GM12878 (cell line): ENCODE results near the gene PEX5. TPM values are rescaled to one million over a fixed set of nuclear protein-coding genes. Genes with fewer than 3 reads are reported as not detected.

Experiments
- ATAC-seq: fragments of 200-7000 bp; cut with Tn5 transposase; 3 replicates; pipeline ENCODE4 v1.9.1; 2020; ENCODE audit warnings: mild to moderate bottlenecking, moderate library complexity
- BruUV-seq: library from RNA; stranded (reverse); fragments of 400-500 nt; replicated peaks from 2 replicates; lab custom pipeline; 2021; lab: Mats Ljungman, UMichigan
- CTCF ChIA-PET: fragments of 300-600 bp; sonication (Branson Sonifier 250); formaldehyde crosslinking; extraction: SDS; loops from one replicate; lab custom pipeline; 2021; ENCODE audit warnings: inconsistent platforms; lab: Yijun Ruan, JAX
- POLR2A ChIA-PET: fragments of 350-600 bp; formaldehyde crosslinking; extraction: SDS; loops from one replicate; lab custom pipeline; 2021; ENCODE audit warnings: inconsistent platforms; lab: Charles Lee
- RAD21 ChIA-PET: fragments of 300-600 bp; sonication (Branson Sonifier 250); formaldehyde crosslinking; loops from one replicate; lab custom pipeline; 2023; ENCODE audit warnings: antibody characterized with exemption; ENCODE audit not compliant: unreplicated experiment; lab: Charles Lee
- SMC1A ChIA-PET: fragments of 300-600 bp; sonication (Branson Sonifier 250); formaldehyde crosslinking; loops from one replicate; lab custom pipeline; 2023; ENCODE audit not compliant: unreplicated experiment, uncharacterized antibody; lab: Charles Lee
- DNase-seq: peaks from one replicate; pipeline ENCODE4 v3.0.0-alpha.2; 2011; ENCODE audit warnings: low read depth, low spot score
- FAIRE-seq: peaks from 3 replicates; lab custom pipeline; 2011; peaks lifted over from hg19 to GRCh38; lab: Jason Lieb, UNC
- H2AFZ ChIP-seq: 2 replicates; pipeline ENCODE4 v1.6.0; 2011; ENCODE audit warnings: low read depth, low read length, control low read depth; ENCODE audit not compliant: control insufficient read depth
- H3K27ac ChIP-seq: 2 replicates; pipeline ENCODE4 v1.5.1; 2011; ENCODE audit warnings: control low read depth; ENCODE audit not compliant: control insufficient read depth, insufficient read depth
- H3K27me3 ChIP-seq, 2 experiments: replicated peaks in 1 of 2; 2 replicates each; pipeline versions ENCODE4 v1.6.0 to v1.6.1; 2011; ENCODE audit warnings: low read length in 1 of 2; ENCODE audit not compliant: control insufficient read depth in 2 of 2, insufficient read depth in 2 of 2
- H3K36me3 ChIP-seq, 2 experiments: 2 replicates each; pipeline ENCODE4 v1.5.1; 2011; ENCODE audit warnings: low read length in 1 of 2; ENCODE audit not compliant: control insufficient read depth in 2 of 2, insufficient read depth in 2 of 2
- H3K4me1 ChIP-seq: 2 replicates; pipeline ENCODE4 v1.6.1; 2011; ENCODE audit warnings: mild to moderate bottlenecking, low read length, moderate library complexity, mixed read lengths; ENCODE audit not compliant: control insufficient read depth, insufficient read depth
- H3K4me2 ChIP-seq: 2 replicates; pipeline ENCODE4 v1.6.0; 2011; ENCODE audit warnings: control low read depth; ENCODE audit not compliant: control insufficient read depth, insufficient read depth
- H3K4me3 ChIP-seq: fragments of 200-600 bp; sonication (generic); 2 replicates; pipeline ENCODE4 v1.5.1; 2016
- H3K79me2 ChIP-seq: 2 replicates; pipeline ENCODE4 v1.6.0; 2011; ENCODE audit warnings: low read length; ENCODE audit not compliant: control insufficient read depth, insufficient read depth
- H3K9ac ChIP-seq: 2 replicates; pipeline ENCODE4 v1.8.0; 2011; ENCODE audit warnings: low read length, control low read depth, mixed read lengths; ENCODE audit not compliant: control insufficient read depth, insufficient read depth
- H3K9me3 ChIP-seq: replicated peaks from 3 replicates; pipeline ENCODE4 v1.5.1; 2011; ENCODE audit warnings: mild to moderate bottlenecking, low read length; ENCODE audit not compliant: control insufficient read depth, insufficient read depth
- H4K20me1 ChIP-seq: 2 replicates; pipeline ENCODE4 v1.6.0; 2011; ENCODE audit not compliant: control insufficient read depth, insufficient read depth
- ATF3 ChIP-seq: IDR thresholded peaks from 2 replicates; pipeline ENCODE4 v1.6.1; 2011; ENCODE audit warnings: low read depth, mild to moderate bottlenecking, low read length, moderate library complexity, borderline replicate concordance; ENCODE audit errors: extremely low read depth
- CBX5 ChIP-seq: sonication (generic); IDR thresholded peaks from 2 replicates; pipeline ENCODE4 v1.6.1; 2016; ENCODE audit warnings: low read depth, moderate library complexity, mild to moderate bottlenecking, inconsistent platforms
- CHD1 ChIP-seq: IDR thresholded peaks from 2 replicates; pipeline ENCODE4 v1.6.1; 2012; ENCODE audit warnings: low read depth, low read length, improper control_type of control experiment
- E2F4 ChIP-seq: IDR thresholded peaks from 2 replicates; pipeline ENCODE4 v1.6.1; 2012; ENCODE audit warnings: low read depth, low read length, improper control_type of control experiment
- E2F8 ChIP-seq: fragments of 450-650 bp; IDR thresholded peaks from 2 replicates; pipeline ENCODE4 v1.6.1; 2018; ENCODE audit warnings: mild to moderate bottlenecking, low read depth, moderate library complexity; ENCODE audit not compliant: partially characterized antibody
- ELK1 ChIP-seq: IDR thresholded peaks from 2 replicates; pipeline ENCODE4 v1.6.1; 2012; ENCODE audit warnings: low read depth, low read length, improper control_type of control experiment
- MEF2B ChIP-seq: fragments of 450-650 bp; IDR thresholded peaks from 2 replicates; pipeline ENCODE4 v1.6.1; 2018; ENCODE audit warnings: mild to moderate bottlenecking, moderate library complexity; ENCODE audit not compliant: partially characterized antibody, poor library complexity, severe bottlenecking
- NFIC ChIP-seq: IDR thresholded peaks from 2 replicates; pipeline ENCODE4 v1.6.1; 2012; ENCODE audit warnings: low read depth, mild to moderate bottlenecking, inconsistent platforms, low read length, moderate library complexity
- PAX5 ChIP-seq: IDR thresholded peaks from 2 replicates; pipeline ENCODE4 v1.6.1; 2011; ENCODE audit warnings: low read depth, low read length, borderline replicate concordance
- PRDM15 ChIP-seq: fragments of 450-650 bp; formaldehyde crosslinking; IDR thresholded peaks from 2 replicates; pipeline ENCODE4 v1.4.0; 2020; ENCODE audit warnings: mild to moderate bottlenecking, moderate library complexity
- RB1 ChIP-seq: fragments of 450-650 bp; formaldehyde crosslinking; IDR thresholded peaks from 2 replicates; pipeline ENCODE4 v1.6.1; 2017; ENCODE audit warnings: mild to moderate bottlenecking, borderline replicate concordance
- RFX5 ChIP-seq: IDR thresholded peaks from 2 replicates; pipeline ENCODE4 v1.6.1; 2011; ENCODE audit warnings: low read depth, low read length, improper control_type of control experiment
- YY1 ChIP-seq: IDR thresholded peaks from 2 replicates; pipeline ENCODE4 v1.6.1; 2011; ENCODE audit warnings: low read depth, mild to moderate bottlenecking, low read length
- ZNF622 ChIP-seq: fragments of 450-650 bp; IDR thresholded peaks from 2 replicates; pipeline ENCODE4 v1.6.1; 2017; ENCODE audit warnings: mild to moderate bottlenecking, inconsistent platforms
- WGBS: methylation state at CpG from one replicate; pipeline ENCODE4 v1.1.6; 2016; ENCODE audit warnings: low lambda C conversion rate; ENCODE audit not compliant: insufficient replicate concordance, insufficient coverage; ENCODE audit errors: missing lambda C conversion rate; 5-methylcytosine and 5-hydroxymethylcytosine counted together
- in situ Hi-C: fragments of 300-500 bp; cut with MboI; formaldehyde crosslinking; loops from 9 replicates; pipeline ENCODE4 v1.14.3; 2018; ENCODE audit warnings: mixed read lengths
- intact Hi-C: fragments of 100-400 bp; cut with micrococcal nuclease; formaldehyde crosslinking; loops from one replicate; pipeline ENCODE4 v1.14.2; 2022; ENCODE audit not compliant: unreplicated experiment
- polyA plus RNA-seq, 11 experiments: library from polyadenylated mRNA; depleted of rRNA in 4 of 11; unstranded in 6 of 11; stranded (reverse) in 5 of 11; fragments of >200 nt; fragmentation: Nextera tagmentation in 4 of 11; fragmentation: Illumina TruSeq in 1 of 11; extraction: Ambion mirVana in 4 of 11; extraction: Trizol in 1 of 11; gene quantifications; 1 replicate in 1 of 11; 2 replicates in 10 of 11; pipeline versions ENCODE4 v1.2.1 to v1.2.3, GENCODE V29; 2011 to 2016; ENCODE audit warnings: inconsistent platforms in 2 of 11, missing spikeins in 2 of 11, low read depth in 1 of 11
- total RNA-seq, 4 experiments: library from RNA; depleted of rRNA in 3 of 4; stranded (reverse); fragments of >200 nt in 3 of 4; fragmentation: Illumina TruSeq in 1 of 4; extraction: Trizol in 1 of 4; gene quantifications; 2 replicates each; pipeline versions ENCODE4 v1.2.1 to v1.2.3, GENCODE V29; 2013 to 2021

Gene PEX5
- total and polyA plus RNA-seq, 10 of the 15 experiments (the other 5 are each of a cell fraction or from before 2014, with no cell fraction given), result 1.3 to 31.9 (median 13.1) TPM

GRCh38 chr12:7207866-7208625 is 18.6 kb downstream of the PEX5 start:
- BruUV-seq, result no TSS peak
- H4K20me1 ChIP-seq, result no peaks in the 10 kb centered on the region
- no peaks in the 10 kb centered on the region for H3K79me2 ChIP-seq
- SMC1A ChIA-PET, result no interaction called here
- ATAC-seq, result no peak
- intact Hi-C loops (no loop called here), in situ Hi-C loops (no loop called here)
- POLR2A ChIA-PET, result no interaction called here
- no peak overlapping the region for H3K4me3 ChIP-seq
- H3K27me3 ChIP-seq, result no peaks in the 10 kb centered on the region
- no peak overlapping the region for H3K9ac ChIP-seq
- 97% methylated on average over 10 of the region's 10 CpGs for whole genome bisulfite sequencing
- H3K9me3 ChIP-seq, result peaks cover 2% of the 10 kb centered on the region; the same call in 2 of the 3 replicates
- no peak for FAIRE-seq
- no peak overlapping the region for H2AFZ ChIP-seq
- no peaks in the 10 kb centered on the region for H3K4me1 ChIP-seq
- no peak overlapping the region for H3K4me2 ChIP-seq
- H3K36me3 ChIP-seq, result peaks cover 14 to 28% of the 10 kb centered on the region in 2 experiments
- RAD21 ChIA-PET, result no interaction called here
- no peak overlapping the region for H3K27ac ChIP-seq
- CTCF ChIA-PET, result interaction anchor here (0.6 to 1.4 kb wide), 2 partner anchors 12 to 1019 kb away, joined by 3 read pairs; partner anchors contain the start of gene FAM90A1
- DNase-seq, result no peak
- TF ChIP-seq PRDM15 (CRISPR knock-in tag), result no peak
- TF ChIP-seq E2F8, result no peak
- TF ChIP-seq MEF2B, result no peak
- no peak for TF ChIP-seq NFIC
- TF ChIP-seq RB1, result no peak
- TF ChIP-seq ZNF622, result no peak
- TF ChIP-seq CBX5, result no peak
- TF ChIP-seq ATF3, result no peak
- TF ChIP-seq ELK1, result no peak
- TF ChIP-seq PAX5, result no peak
- no peak for TF ChIP-seq CHD1
- no peak for TF ChIP-seq YY1
- TF ChIP-seq RFX5, result no peak
- TF ChIP-seq E2F4, result no peak
